GM23338 (cell line): ENCODE measurements around the gene COL6A1. TPM values are rescaled to one million over a fixed set of nuclear protein-coding genes. Genes with fewer than 3 reads are reported as not detected.
A peak's percentile ranks its signal among the peaks of the same experiment; 100 is the strongest.

Experiments
- ATAC-seq: fragments of 200-7000 bp; cut with Tn5 transposase; 3 replicates; pipeline ENCODE4 v1.9.1; 2020
- DNase-seq: peaks from one replicate; pipeline ENCODE4 v3.0.0-alpha.2; 2015; ENCODE audit warnings: low spot score
- H2AFZ ChIP-seq: fragments of 200-600 bp; sonication (generic); 2 replicates; pipeline ENCODE4 v1.8.0; 2016; ENCODE audit warnings: antibody characterized with exemption, mild to moderate bottlenecking, moderate library complexity
- H3F3A ChIP-seq: fragments of 200-600 bp; sonication (generic); replicated peaks from 2 replicates; pipeline ENCODE4 v1.8.0; 2017; ENCODE audit warnings: antibody characterized with exemption, mixed run types, low read depth
- H3K27ac ChIP-seq: fragments of 200-600 bp; sonication (generic); 2 replicates; pipeline ENCODE4 v1.6.1; 2016; ENCODE audit warnings: low read depth
- H3K27me3 ChIP-seq: fragments of 200-600 bp; sonication (generic); 2 replicates; pipeline ENCODE4 v1.8.0; 2016; ENCODE audit warnings: mild to moderate bottlenecking, mixed run types, moderate library complexity; ENCODE audit not compliant: insufficient read depth
- H3K36me3 ChIP-seq: fragments of 200-600 bp; sonication (generic); 2 replicates; pipeline ENCODE4 v1.8.0; 2016; ENCODE audit warnings: mild to moderate bottlenecking; ENCODE audit not compliant: insufficient read depth
- H3K4me1 ChIP-seq: fragments of 200-600 bp; sonication (generic); 2 replicates; pipeline ENCODE4 v1.8.0; 2016; ENCODE audit warnings: mild to moderate bottlenecking, moderate library complexity; ENCODE audit not compliant: insufficient read depth
- H3K4me2 ChIP-seq: fragments of 200-600 bp; sonication (generic); 2 replicates; pipeline ENCODE4 v1.7.1; 2017; ENCODE audit warnings: mixed run types
- H3K4me3 ChIP-seq: fragments of 200-600 bp; sonication (generic); 2 replicates; pipeline ENCODE4 v1.6.1; 2016; ENCODE audit warnings: mixed run types
- H3K79me2 ChIP-seq: fragments of 200-600 bp; sonication (generic); replicated peaks from 2 replicates; pipeline ENCODE4 v1.8.0; 2017; ENCODE audit warnings: mild to moderate bottlenecking; ENCODE audit not compliant: insufficient read depth
- H3K9me2 ChIP-seq: fragments of 200-600 bp; sonication (generic); 2 replicates; pipeline ENCODE4 v1.8.0; 2017; ENCODE audit not compliant: insufficient read depth
- H4K20me1 ChIP-seq: fragments of 200-600 bp; sonication (generic); replicated peaks from 2 replicates; pipeline ENCODE4 v1.8.0; 2017; ENCODE audit warnings: mild to moderate bottlenecking; ENCODE audit not compliant: insufficient read depth
- H3K27ac Mint-ChIP-seq: 2 replicates; pipeline ENCODE4 v1.8.0; 2020; ENCODE audit warnings: inconsistent platforms, mild to moderate bottlenecking, moderate library complexity, mixed read lengths
- H3K27me3 Mint-ChIP-seq: 3 replicates; pipeline ENCODE4 v1.8.0; 2022; ENCODE audit warnings: low read depth, mild to moderate bottlenecking, moderate library complexity, mixed read lengths, inconsistent platforms; ENCODE audit not compliant: insufficient read depth, poor library complexity
- H3K36me3 Mint-ChIP-seq: 3 replicates; pipeline ENCODE4 v1.8.0; 2021; ENCODE audit warnings: low read depth, mild to moderate bottlenecking, inconsistent platforms, moderate library complexity, mixed read lengths
- H3K4me1 Mint-ChIP-seq: 3 replicates; pipeline ENCODE4 v1.8.0; 2020; ENCODE audit warnings: mild to moderate bottlenecking, inconsistent platforms, mixed read lengths
- H3K4me3 Mint-ChIP-seq: 3 replicates; pipeline ENCODE4 v1.8.0; 2021; ENCODE audit warnings: moderate library complexity, mild to moderate bottlenecking, inconsistent platforms, mixed read lengths
- H3K9me3 Mint-ChIP-seq: 3 replicates; pipeline ENCODE4 v1.8.0; 2020; ENCODE audit warnings: moderate library complexity, mild to moderate bottlenecking, inconsistent platforms, mixed read lengths
- CREB1 ChIP-seq: fragments of 250-450 bp; sonication (Bioruptor Pico); IDR thresholded peaks from 2 replicates; pipeline ENCODE4 v1.5.0; 2020; ENCODE audit warnings: low read depth, mild to moderate bottlenecking, moderate library complexity
- EZH2 ChIP-seq: fragments of 200-600 bp; sonication (generic); IDR thresholded peaks from one replicate; pipeline ENCODE4 v1.8.0; 2017; ENCODE audit warnings: antibody characterized with exemption, mild to moderate bottlenecking, low read depth; ENCODE audit not compliant: unreplicated experiment
- EZH2phosphoT487 ChIP-seq: fragments of 200-600 bp; sonication (generic); IDR thresholded peaks from one replicate; pipeline ENCODE4 v1.8.1; 2018; ENCODE audit warnings: antibody characterized with exemption; ENCODE audit not compliant: unreplicated experiment
- JUNB ChIP-seq: IDR thresholded peaks from one replicate; pipeline ENCODE4 v1.6.1; 2016; ENCODE audit warnings: antibody characterized with exemption; ENCODE audit not compliant: unreplicated experiment
- NANOG ChIP-seq: IDR thresholded peaks from 2 replicates; pipeline ENCODE4 v1.6.1; 2016; ENCODE audit warnings: antibody characterized with exemption, borderline replicate concordance
- POLR2AphosphoS5 ChIP-seq: IDR thresholded peaks from 2 replicates; pipeline ENCODE4 v1.6.1; 2016; ENCODE audit warnings: antibody characterized with exemption, low read depth
- STAT1 ChIP-seq: IDR thresholded peaks from one replicate; pipeline ENCODE4 v1.6.1; 2016; ENCODE audit warnings: antibody characterized with exemption; ENCODE audit not compliant: unreplicated experiment
- ZNF114 ChIP-seq: fragments of 250-450 bp; sonication (Bioruptor Pico); IDR thresholded peaks from 2 replicates; pipeline ENCODE4 v1.5.0; 2020; ENCODE audit warnings: mild to moderate bottlenecking, moderate library complexity
- ZNF331 ChIP-seq: fragments of 250-450 bp; sonication (Bioruptor Pico); IDR thresholded peaks from 2 replicates; pipeline ENCODE4 v1.5.0; 2020; ENCODE audit warnings: low read depth, mild to moderate bottlenecking, moderate library complexity
- polyA plus RNA-seq: library from polyadenylated mRNA; unstranded; fragments of >200 nt; fragmentation: Nextera tagmentation; extraction: Ambion mirVana; gene quantifications from 2 replicates; pipeline ENCODE4 v1.2.1, GENCODE V29; 2016
- total RNA-seq: library from RNA; depleted of rRNA; stranded (reverse); fragments of >200 nt; shearing (Covaris generic); gene quantifications from 2 replicates; pipeline ENCODE4 v1.2.3, GENCODE V29; 2014
- TF ChIP-seq, protein P1 (sequence below): IDR thresholded peaks from 2 replicates; pipeline ENCODE4 v1.6.1; 2016; ENCODE audit warnings: antibody characterized with exemption
- TF ChIP-seq, protein P2 (sequence below), 2 experiments: fragments of 200-600 bp in 1 of 2; sonication (generic) in 1 of 2; conservative IDR thresholded peaks; 2 replicates each; pipeline versions ENCODE4 v1.5.1 to v1.6.1; 2016 to 2017; ENCODE audit warnings: antibody characterized with exemption in 2 of 2, low read depth in 2 of 2, mild to moderate bottlenecking in 2 of 2, moderate library complexity in 1 of 2
- TF ChIP-seq, protein P3 (sequence below): fragments of 250-450 bp; sonication (Bioruptor Pico); IDR thresholded peaks from 2 replicates; pipeline ENCODE4 v1.5.0; 2020; ENCODE audit warnings: mild to moderate bottlenecking, moderate library complexity

COL6A1 gene
- total and polyA plus RNA-seq, 2 experiments from 2014 or later, result 76.0 to 180 TPM

DNA sequence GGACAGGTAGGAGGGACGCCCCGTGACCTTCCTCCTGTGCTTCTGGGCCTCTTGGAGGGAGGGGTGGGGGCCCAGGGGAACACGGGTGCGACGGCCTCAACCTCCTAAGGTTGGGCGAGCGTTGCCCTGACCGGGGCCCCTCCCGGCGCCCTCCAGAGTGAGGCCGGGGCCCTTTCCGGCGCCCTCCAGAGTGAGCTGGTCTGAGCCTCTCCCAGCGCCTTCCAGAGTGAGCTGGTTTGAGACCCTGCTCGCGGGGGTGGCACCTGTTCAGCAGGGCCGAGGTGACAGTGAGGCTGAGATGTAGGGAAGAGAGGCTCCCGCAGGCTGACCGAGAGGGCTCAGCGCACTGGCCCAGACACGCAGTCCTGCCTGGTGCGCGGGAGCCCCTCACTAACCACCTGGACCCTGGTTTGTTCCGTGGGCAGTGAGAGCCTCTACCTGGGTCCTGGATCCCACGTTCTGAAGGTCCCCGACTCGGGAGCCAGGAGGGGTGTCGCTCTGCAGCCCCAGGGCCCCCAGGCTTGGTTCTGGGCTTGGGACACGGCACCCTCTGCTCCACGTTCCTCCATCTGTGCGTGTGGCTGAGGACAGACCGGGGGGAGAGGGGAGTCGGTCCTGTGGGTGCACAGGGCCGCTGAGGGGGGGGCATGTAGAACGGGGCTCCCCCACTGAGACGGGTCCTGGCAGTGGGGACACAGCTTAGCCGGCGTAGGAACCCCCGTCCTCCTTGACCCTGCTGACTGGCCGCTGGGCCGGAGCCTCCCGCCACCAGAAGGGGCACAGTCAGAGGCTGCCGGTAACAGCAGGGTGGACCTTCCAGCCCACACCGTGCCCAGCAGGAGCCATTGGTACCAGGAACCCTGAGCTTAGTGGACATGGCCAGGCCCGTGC lies 1.4 kb downstream of the COL6A1 start:
- no peak overlapping the region for H2AFZ ChIP-seq
- H3K4me2 ChIP-seq, result peak overlapping the region; percentile 92
- peaks cover 13% of the 10 kb centered on the region for H3K36me3 Mint-ChIP-seq
- peak overlapping the region; percentile 79 for H3K4me3 ChIP-seq
- no peaks in the 10 kb centered on the region for H3K9me3 Mint-ChIP-seq
- no peaks in the 10 kb centered on the region for H3K9me2 ChIP-seq
- DNase-seq (no peak), ATAC-seq (peak; percentile 38)
- peaks cover 3% of the 10 kb centered on the region; the same call in 1 of the 2 replicates for H3K36me3 ChIP-seq
- peaks cover 15% of the 10 kb centered on the region for H3K4me1 ChIP-seq
- H3K4me3 Mint-ChIP-seq, result peak overlapping the region; percentile 73
- TF ChIP-seq STAT1, result no peak
- TF ChIP-seq EZH2phosphoT487, result no peak
- TF ChIP-seq ZNF331 (CRISPR knock-in tag), result no peak
- peaks cover 7% of the 10 kb centered on the region for H3K27me3 Mint-ChIP-seq
- peaks cover 13% of the 10 kb centered on the region; the same call in 1 of the 2 replicates for H3K27me3 ChIP-seq
- H3K27ac Mint-ChIP-seq, result no peak overlapping the region
- peaks cover 25% of the 10 kb centered on the region for H3F3A ChIP-seq
- H3K4me1 Mint-ChIP-seq, result peaks cover 9% of the 10 kb centered on the region
- peaks cover 4% of the 10 kb centered on the region; the same call in 1 of the 2 replicates for H3K79me2 ChIP-seq
- H3K27ac ChIP-seq, result no peak overlapping the region
- peaks cover 6% of the 10 kb centered on the region; the same call in 1 of the 2 replicates for H4K20me1 ChIP-seq

DNA sequence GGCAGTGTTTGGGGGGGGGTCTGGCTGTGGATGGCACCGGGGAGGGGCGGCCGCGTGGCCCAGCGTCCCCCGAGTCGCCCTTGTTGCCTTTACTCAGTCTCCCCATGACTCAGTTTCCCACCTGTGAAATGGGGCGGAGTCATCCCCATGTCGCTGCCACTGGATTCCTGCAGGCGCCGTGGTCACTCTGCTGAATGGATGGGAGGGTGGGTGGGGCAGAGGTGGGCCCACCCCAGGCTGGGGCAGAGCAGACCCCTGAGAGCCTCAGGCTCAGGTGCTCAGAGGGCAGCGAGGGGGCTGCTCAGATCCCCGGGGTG lies 2.0 kb downstream of the COL6A1 start:
- Histone ChIP-seq H3K4me2 (no peak overlapping the region; the same call in 1 of the 2 replicates), H3F3A (peaks cover 25% of the 10 kb centered on the region), H3K4me1 (peaks cover 13% of the 10 kb centered on the region), H3K9me2 (no peaks in the 10 kb centered on the region), H3K4me3 (no peak overlapping the region), H3K36me3 (peaks cover 3% of the 10 kb centered on the region; the same call in 1 of the 2 replicates), H3K27me3 (peaks cover 13% of the 10 kb centered on the region; the same call in 1 of the 2 replicates), H2AFZ (no peak overlapping the region), H4K20me1 (peaks cover 6% of the 10 kb centered on the region; the same call in 1 of the 2 replicates), H3K79me2 (peaks cover 4% of the 10 kb centered on the region; the same call in 1 of the 2 replicates), H3K27ac (no peak overlapping the region)
- no peak for DNase-seq
- Mint-ChIP-seq H3K4me3 (no peak overlapping the region), H3K4me1 (peaks cover 7% of the 10 kb centered on the region), H3K9me3 (no peaks in the 10 kb centered on the region), H3K27ac (no peak overlapping the region), H3K36me3 (peaks cover 13% of the 10 kb centered on the region), H3K27me3 (peaks cover 2% of the 10 kb centered on the region)
- no peak for ATAC-seq
- no peak for TF ChIP-seq EZH2phosphoT487
- no peak for TF ChIP-seq POLR2AphosphoS5
- TF ChIP-seq JUNB, result no peak
- TF ChIP-seq, protein P1, sequence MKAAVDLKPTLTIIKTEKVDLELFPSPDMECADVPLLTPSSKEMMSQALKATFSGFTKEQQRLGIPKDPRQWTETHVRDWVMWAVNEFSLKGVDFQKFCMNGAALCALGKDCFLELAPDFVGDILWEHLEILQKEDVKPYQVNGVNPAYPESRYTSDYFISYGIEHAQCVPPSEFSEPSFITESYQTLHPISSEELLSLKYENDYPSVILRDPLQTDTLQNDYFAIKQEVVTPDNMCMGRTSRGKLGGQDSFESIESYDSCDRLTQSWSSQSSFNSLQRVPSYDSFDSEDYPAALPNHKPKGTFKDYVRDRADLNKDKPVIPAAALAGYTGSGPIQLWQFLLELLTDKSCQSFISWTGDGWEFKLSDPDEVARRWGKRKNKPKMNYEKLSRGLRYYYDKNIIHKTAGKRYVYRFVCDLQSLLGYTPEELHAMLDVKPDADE, result no peak
- no peak for TF ChIP-seq ZNF331 (CRISPR knock-in tag)
- TF ChIP-seq, protein P2, sequence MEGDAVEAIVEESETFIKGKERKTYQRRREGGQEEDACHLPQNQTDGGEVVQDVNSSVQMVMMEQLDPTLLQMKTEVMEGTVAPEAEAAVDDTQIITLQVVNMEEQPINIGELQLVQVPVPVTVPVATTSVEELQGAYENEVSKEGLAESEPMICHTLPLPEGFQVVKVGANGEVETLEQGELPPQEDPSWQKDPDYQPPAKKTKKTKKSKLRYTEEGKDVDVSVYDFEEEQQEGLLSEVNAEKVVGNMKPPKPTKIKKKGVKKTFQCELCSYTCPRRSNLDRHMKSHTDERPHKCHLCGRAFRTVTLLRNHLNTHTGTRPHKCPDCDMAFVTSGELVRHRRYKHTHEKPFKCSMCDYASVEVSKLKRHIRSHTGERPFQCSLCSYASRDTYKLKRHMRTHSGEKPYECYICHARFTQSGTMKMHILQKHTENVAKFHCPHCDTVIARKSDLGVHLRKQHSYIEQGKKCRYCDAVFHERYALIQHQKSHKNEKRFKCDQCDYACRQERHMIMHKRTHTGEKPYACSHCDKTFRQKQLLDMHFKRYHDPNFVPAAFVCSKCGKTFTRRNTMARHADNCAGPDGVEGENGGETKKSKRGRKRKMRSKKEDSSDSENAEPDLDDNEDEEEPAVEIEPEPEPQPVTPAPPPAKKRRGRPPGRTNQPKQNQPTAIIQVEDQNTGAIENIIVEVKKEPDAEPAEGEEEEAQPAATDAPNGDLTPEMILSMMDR (conservative IDR thresholded peaks at IDR 0.05; ENCODE audit: low read depth in 2 of 2), result no peak
- TF ChIP-seq, protein P3, sequence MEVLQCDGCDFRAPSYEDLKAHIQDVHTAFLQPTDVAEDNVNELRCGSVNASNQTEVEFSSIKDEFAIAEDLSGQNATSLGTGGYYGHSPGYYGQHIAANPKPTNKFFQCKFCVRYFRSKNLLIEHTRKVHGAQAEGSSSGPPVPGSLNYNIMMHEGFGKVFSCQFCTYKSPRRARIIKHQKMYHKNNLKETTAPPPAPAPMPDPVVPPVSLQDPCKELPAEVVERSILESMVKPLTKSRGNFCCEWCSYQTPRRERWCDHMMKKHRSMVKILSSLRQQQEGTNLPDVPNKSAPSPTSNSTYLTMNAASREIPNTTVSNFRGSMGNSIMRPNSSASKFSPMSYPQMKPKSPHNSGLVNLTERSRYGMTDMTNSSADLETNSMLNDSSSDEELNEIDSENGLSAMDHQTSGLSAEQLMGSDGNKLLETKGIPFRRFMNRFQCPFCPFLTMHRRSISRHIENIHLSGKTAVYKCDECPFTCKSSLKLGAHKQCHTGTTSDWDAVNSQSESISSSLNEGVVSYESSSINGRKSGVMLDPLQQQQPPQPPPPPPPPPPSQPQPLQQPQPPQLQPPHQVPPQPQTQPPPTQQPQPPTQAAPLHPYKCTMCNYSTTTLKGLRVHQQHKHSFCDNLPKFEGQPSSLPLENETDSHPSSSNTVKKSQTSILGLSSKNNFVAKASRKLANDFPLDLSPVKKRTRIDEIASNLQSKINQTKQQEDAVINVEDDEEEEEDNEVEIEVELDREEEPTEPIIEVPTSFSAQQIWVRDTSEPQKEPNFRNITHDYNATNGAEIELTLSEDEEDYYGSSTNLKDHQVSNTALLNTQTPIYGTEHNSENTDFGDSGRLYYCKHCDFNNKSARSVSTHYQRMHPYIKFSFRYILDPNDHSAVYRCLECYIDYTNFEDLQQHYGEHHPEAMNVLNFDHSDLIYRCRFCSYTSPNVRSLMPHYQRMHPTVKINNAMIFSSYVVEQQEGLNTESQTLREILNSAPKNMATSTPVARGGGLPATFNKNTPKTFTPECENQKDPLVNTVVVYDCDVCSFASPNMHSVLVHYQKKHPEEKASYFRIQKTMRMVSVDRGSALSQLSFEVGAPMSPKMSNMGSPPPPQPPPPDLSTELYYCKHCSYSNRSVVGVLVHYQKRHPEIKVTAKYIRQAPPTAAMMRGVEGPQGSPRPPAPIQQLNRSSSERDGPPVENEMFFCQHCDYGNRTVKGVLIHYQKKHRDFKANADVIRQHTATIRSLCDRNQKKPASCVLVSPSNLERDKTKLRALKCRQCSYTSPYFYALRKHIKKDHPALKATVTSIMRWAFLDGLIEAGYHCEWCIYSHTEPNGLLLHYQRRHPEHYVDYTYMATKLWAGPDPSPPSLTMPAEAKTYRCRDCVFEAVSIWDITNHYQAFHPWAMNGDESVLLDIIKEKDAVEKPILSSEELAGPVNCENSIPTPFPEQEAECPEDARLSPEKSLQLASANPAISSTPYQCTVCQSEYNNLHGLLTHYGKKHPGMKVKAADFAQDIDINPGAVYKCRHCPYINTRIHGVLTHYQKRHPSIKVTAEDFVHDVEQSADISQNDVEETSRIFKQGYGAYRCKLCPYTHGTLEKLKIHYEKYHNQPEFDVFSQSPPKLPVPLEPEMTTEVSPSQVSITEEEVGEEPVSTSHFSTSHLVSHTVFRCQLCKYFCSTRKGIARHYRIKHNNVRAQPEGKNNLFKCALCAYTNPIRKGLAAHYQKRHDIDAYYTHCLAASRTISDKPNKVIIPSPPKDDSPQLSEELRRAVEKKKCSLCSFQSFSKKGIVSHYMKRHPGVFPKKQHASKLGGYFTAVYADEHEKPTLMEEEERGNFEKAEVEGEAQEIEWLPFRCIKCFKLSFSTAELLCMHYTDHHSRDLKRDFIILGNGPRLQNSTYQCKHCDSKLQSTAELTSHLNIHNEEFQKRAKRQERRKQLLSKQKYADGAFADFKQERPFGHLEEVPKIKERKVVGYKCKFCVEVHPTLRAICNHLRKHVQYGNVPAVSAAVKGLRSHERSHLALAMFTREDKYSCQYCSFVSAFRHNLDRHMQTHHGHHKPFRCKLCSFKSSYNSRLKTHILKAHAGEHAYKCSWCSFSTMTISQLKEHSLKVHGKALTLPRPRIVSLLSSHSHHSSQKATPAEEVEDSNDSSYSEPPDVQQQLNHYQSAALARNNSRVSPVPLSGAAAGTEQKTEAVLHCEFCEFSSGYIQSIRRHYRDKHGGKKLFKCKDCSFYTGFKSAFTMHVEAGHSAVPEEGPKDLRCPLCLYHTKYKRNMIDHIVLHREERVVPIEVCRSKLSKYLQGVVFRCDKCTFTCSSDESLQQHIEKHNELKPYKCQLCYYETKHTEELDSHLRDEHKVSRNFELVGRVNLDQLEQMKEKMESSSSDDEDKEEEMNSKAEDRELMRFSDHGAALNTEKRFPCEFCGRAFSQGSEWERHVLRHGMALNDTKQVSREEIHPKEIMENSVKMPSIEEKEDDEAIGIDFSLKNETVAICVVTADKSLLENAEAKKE (CRISPR knock-in tag), result no peak
- no peak for TF ChIP-seq ZNF114 (CRISPR knock-in tag)
- TF ChIP-seq NANOG, result no peak
- no peak for TF ChIP-seq EZH2
- no peak for TF ChIP-seq CREB1 (CRISPR knock-in tag)
- no peak for TF ChIP-seq STAT1
